HG02884 (cell line): ENCODE data around the gene SLPI.

Source experiments
- ATAC-seq: cut with Tn5 transposase; IDR thresholded peaks from one replicate; pipeline ENCODE4 v1.9.1; 2021; ENCODE audit warnings: mild to moderate bottlenecking, moderate library complexity; ENCODE audit not compliant: unreplicated experiment

SLPI gene, protein sequence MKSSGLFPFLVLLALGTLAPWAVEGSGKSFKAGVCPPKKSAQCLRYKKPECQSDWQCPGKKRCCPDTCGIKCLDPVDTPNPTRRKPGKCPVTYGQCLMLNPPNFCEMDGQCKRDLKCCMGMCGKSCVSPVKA

DNA sequence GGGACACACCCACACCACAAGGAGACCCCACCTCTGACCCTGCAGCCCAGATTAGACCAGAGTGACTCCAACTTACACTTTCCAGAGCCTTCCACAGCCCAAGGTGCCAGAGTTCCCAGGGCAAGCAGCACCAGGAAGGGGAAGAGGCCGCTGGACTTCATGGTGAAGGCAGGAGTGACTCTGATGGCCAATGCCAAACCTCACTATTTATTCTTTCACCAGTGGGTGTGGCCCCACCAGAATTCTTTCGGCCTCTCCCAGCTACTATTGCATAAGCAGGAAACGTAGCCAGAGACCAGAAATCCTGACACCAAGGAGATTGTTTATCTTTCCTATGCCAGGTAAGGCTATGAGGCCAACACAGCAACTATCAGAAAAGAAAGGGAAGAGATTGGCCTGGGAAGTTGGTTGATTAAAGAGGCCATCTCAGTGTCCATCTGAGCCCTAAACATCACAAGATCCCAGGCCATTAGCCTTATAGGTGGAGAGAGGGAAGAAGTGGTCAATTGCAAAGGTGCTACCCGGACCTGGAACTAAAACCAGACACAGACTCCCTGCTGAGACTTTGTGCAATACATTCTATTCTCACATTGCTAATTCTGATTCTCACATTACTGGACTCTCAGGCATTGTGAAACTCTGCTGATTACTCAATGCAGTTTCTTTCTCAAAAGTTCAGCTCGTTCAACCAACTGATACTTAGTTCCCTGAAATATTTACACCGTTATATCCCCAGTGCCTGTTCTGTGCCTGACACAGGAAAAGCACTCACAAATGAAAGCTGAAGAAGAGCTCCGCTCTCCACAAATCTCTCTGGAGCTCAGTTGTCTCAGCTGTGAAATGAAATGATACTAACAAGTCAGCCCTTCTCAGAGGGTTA, at the start of gene SLPI:
Gene SLPI (minus strand): TSS at position 182 of the 880 bp plus-strand sequence. CDS start 21 bp downstream, at position 161.
- no peak for ATAC-seq

- ATAC-seq: no peak
These were observed 49.5 kb upstream of the SLPI start for GRCh38 chr20:45303586-45304463.

DNA sequence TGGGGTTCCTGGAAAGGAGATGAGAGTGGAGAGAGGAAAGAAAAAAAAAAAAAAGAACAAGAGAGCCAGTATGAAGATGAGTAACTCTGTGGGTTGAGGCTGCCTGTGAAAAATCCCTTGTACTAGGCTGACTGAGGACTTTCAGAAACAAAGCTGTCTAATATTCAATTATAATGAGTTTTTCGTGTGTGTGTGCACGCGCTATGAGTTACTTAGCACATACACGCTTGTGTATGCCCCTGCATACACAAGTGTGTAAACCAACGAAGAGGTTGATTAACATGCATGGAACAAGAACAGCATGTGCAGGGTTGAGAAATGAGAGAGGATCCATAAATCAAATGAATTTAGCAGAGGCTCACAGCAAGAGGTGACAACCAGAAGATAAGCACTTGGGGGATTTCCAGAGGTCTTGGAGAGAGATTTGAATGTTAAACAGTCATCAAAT, 47.5 kb upstream of the SLPI start:
- no peak for ATAC-seq

GRCh38 chr20:45300961-45301360, 46.6 kb upstream of the SLPI start:
- ATAC-seq: no peak

GRCh38 chr20:45299786-45300185, 45.4 kb upstream of the SLPI start:
- ATAC-seq: no peak

GRCh38 chr20:45297786-45298497, 43.6 kb upstream of the SLPI start:
- ATAC-seq: no peak

DNA sequence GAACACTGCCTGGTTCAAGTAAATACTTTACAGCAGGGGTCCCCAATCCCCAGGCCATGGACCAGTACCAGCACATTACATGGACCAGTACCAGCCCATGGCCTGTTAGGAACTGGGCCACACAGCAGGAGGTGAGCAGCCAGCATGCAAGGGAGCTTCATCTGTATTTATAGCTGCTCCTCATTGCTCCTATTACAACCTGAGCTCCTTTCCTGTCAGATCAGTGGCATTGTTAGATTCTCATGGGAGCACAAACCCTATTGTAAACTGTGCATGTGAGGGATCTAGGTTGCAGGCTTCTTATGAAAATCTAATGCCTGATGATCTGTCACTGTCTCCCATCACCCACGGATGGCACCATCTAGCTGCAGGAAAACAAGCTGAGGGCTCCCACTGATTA, 40.3 kb upstream of the SLPI start:
- ATAC-seq: no peak

DNA sequence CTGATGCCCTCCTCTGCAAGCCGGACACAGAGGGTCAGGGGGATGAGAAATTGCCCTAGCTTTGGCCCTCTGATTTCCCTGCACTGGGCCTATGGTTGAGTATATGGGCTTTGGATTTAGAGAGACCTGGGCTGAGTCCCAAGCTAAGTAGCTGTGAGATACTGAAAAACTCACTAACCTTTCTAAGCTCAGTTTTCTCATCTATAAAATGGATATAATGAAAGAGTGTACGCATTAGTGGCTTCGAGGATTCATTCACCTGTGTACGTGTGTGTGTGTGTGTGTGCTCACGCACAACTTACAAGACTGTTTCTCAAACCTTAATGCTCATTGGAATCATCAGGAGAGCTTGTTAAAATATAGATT, 39.6 kb upstream of the SLPI start:
- ATAC-seq: no peak

DNA sequence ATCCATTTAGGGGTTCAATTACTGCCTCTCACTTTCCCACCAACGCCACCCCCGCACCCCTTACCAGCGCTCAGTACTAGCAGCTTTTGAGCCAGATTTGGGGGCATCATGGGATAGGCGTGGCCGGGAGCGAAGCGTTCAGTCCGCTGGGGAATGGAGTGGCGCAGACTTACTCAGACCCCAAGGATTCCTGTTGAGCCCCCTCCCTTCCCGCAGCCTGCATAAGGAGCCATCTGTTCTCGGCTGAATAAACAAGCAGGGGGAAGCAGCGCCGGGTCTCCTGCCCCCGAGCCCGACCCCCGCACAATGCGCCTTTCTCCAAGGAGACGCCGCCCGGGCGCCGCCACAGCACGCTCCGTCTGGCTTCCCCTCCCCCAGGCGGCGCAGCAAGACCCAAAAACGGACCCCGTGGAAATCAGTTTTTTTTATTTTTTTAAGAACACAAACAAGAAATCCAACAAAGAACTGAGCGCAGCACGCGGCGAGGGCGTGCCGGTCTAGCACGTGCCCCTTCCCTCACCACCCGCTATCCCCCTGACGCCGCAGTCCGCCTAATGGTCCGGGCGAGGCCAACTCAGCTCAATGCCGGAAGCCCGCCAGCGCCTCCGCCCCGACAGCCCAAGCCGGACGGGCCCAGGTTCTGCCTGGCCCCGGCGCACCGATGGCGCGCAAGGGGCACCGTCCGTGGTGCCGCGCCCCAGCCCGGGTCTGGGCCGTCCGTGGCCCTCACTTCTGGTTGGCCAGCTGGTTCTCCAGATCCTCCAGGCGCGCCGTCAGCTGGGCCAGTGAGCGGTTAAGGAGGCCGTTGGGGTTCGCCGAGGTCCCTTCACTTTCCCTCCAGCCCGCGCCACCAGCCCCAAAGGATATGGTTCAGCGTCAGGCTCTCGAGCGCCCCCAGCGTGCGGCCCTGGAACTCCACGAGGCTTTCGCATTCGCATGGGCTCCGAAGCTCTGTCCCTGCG, 39.0 kb upstream of the SLPI start:
- no peak for ATAC-seq

DNA sequence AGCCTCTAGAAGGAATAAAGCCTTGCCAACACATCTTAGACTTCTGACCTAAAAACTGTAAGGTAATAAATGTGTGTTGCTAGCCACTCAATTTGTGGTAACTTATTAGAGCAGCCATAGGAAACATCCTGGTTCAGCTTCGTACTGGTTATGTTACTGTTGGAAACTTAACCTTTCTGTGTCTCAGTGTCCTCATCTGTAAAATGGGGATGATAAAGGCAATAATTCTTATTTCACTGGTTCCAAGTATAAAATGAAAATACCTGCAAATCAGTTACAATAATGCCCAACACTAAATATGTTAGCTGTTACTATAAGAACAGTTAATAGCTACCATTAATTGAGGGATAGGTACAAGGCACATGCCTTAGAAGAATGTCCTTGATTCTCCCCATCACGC, 38.0 kb upstream of the SLPI start:
- ATAC-seq: no peak

DNA sequence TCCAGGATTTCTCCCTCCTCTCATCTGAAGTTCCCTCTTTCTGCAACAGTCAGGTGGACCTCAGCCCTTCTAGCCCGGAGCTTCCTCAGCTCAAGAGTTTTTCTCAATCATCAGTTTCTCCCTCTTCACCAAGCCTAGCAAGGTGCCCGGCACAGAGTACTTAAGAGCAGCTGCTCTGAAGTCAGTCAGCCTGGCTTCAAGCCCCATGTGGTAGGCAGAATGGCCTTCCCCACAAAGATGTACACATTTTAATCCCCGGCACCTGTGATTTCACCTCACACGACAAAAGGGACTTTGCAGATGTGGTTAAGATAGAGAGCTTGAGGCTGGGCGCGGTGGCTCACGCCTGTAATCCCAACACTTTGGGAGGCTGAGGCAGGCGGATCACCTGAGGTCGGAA, 37.2 kb upstream of the SLPI start:
- no peak for ATAC-seq

DNA sequence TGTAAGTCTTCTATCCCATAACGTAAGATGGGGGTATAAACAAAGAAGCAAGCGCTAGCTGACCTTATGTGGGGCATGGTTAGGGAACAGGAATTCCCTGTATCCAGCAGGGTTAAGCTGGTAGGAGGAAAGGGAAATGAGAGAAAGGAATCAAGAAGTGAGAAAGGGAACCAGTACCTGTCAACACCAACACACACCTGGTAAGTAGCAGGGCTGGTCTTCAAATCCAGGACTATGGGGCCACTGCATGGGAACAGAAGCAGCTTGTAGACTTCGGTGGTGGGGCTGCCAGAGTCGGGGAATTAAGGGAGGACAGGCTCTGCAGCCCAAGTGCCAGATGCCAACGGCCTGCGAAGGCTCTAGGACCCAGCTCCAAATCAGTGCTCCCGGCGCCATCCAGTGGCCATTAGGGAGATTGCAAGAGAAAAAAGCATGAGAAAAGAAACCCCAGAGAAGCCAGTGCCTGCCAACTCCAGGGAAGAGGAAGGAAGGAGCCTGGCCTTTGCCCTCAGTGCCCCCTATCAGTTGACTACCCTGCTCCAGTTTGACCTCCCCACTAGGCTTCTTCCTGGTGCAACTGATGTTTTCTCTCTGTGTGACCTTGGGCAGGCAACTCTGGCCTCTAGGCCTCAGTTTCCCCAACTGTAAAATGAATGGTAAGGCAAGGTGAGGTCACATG, 36.5 kb upstream of the SLPI start:
- ATAC-seq: no peak

GRCh38 chr20:45289942-45290676, 35.7 kb upstream of the SLPI start:
- no peak for ATAC-seq

DNA sequence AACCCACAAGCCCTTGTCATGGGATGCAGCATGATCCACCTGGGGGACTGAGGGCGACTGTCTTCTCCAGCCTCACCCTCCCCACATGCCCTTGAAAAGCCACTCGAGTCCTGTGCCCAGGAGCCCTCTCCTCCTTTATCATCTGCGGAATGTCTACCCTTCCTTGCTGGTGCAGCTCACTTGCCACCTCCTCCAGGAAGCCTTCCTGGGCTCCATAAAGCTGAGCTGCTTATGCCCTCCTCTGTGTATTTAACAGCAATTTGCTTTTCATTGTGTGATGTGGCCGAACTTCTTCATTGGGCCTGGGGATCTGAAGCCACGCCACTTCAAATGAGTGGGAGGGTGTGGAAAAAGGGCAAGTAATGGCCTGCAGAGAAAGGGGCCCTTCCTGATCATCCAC, 34.5 kb upstream of the SLPI start:
- no peak for ATAC-seq

DNA sequence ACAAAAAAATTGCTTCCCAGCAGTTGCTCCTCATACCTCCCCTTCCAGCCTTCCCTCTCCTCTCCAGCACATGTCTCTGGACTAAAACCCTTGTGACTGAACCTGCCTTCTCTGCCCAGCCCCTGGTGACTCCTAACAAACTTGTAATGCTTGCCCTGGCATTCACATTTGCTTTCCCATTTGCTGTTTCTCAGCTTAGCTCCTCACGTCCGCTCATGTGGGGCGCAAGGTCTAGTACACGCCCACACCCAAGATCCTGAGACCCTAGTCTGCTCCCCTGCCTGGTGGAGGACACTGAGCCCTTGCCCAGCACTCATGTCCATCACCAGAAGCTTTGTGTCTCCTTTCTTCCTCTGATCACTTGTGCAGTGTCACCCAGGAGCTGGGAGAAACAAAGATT, 34.0 kb upstream of the SLPI start:
- no peak for ATAC-seq

DNA sequence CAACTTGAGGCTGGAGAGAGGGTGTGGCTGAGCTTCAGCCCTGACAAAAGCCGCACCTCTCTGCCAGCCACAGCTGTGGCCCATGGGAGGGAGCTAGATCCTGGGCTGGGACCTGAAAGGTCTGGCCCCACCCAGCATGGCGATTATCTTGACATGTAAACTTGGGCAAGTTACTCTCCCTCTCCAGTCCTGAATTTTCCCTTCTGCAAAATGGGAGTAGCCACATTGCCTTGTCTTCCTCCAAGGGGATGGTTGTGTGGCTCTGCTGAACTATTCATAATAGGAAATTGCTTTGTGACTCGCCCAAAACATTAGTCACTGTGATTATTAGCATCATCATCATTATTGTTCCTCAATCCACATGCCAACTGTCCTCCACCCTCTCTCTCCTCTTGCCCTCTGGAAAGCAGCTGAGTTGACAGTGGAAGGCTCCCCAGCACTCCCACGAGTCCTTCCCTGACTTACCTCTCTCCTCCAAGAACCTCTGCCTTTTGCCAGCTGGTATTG, 29.2 kb upstream of the SLPI start:
- no peak for ATAC-seq

DNA sequence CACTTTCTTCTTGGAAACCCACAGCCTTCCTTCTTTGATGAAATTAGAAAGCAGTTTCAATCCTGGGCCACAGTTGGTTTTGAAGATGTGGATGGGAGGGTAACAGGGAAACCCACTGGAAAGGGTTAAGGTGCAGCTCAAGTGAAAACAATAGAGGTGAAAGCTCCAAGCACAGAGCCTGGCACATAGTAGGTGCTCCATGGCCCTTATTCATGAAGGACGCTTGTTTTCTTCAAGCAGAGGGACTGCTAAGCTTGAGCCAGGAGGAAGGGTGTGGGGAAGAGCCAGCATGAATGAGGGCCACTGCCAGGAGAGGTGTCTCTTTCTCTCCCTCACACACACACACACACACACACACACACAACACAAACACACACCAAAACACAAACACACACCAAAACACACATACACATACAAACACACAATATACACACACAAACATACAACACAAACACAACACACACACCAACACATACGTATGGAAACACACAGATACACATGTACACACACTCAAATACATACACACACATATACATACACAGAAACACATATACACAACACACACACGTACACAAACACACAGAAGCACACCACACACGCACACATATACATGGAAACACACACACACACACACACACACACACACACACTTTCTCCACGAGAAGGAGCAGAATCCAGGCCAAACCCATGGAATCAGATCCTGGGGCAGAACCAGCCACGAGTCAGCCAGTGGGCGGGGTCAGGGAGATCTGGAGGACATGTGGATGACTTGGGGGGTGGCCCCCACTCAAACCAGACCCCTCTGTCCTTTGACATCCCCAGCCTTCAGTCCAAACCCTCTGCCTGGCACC, 28.6 kb upstream of the SLPI start:
- no peak for ATAC-seq
